ENCODE measurements around the gene AGBL5. TPM values are rescaled to one million over a fixed set of nuclear protein-coding genes. Genes with fewer than 3 reads are reported as not detected.
A peak's percentile ranks its signal among the peaks of the same experiment; 100 is the strongest.

The AGBL5 gene
- total RNA-seq, 2 experiments from 2014 or later = 37.4 to 42.0 TPM

DNA sequence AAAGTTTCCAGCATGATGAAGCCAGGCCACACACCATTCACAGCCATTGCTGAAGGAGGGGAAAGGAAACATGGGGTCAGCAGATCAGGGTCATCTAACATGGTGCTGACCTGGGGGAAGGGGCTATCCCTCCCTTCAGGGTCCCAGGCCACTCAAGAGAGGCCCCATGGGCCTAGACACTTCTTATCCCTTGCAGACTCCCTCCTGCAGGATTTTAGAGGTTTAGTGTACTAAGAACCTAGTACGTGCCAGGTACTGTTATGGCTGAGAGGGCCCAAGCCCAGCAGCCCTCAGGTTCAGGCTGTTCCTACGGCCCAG, 43.9 kb downstream of the AGBL5 start:
- H3K4me1 ChIP-seq (ENCODE audit: insufficient read depth, low read length, poor library complexity, severe bottlenecking) = peaks cover 14% of the 10 kb centered on the region
- no peaks in the 10 kb centered on the region for H3K36me3 ChIP-seq (ENCODE audit: insufficient read depth, low read length)
- H4K20me1 ChIP-seq (ENCODE audit: insufficient read depth, low read length) = no peaks in the 10 kb centered on the region
- no peak for TF ChIP-seq EZH2phosphoT487 (IDR thresholded peaks at IDR 0.05; ENCODE audit: borderline replicate concordance, low read depth, low read length)
- TF ChIP-seq, protein P1, sequence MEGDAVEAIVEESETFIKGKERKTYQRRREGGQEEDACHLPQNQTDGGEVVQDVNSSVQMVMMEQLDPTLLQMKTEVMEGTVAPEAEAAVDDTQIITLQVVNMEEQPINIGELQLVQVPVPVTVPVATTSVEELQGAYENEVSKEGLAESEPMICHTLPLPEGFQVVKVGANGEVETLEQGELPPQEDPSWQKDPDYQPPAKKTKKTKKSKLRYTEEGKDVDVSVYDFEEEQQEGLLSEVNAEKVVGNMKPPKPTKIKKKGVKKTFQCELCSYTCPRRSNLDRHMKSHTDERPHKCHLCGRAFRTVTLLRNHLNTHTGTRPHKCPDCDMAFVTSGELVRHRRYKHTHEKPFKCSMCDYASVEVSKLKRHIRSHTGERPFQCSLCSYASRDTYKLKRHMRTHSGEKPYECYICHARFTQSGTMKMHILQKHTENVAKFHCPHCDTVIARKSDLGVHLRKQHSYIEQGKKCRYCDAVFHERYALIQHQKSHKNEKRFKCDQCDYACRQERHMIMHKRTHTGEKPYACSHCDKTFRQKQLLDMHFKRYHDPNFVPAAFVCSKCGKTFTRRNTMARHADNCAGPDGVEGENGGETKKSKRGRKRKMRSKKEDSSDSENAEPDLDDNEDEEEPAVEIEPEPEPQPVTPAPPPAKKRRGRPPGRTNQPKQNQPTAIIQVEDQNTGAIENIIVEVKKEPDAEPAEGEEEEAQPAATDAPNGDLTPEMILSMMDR (conservative IDR thresholded peaks at IDR 0.05; ENCODE audit: low read length) = no peak
- no peak overlapping the region for H3K4me3 ChIP-seq (ENCODE audit: low read depth, low read length, poor library complexity, severe bottlenecking)
- H3K79me2 ChIP-seq (ENCODE audit: insufficient read depth, low read depth, low read length) = no peaks in the 10 kb centered on the region
- POLR2A ChIA-PET = interaction anchor here (0.6 to 2.0 kb wide), 4 partner anchors 8 to 152 kb away, joined by 3 to 8 read pairs (median 4); partner anchors contain the start of gene KHK
- H2AFZ ChIP-seq (ENCODE audit: low read length) = no peak overlapping the region
- no peak overlapping the region for H3K27ac ChIP-seq (ENCODE audit: low read depth, low read length, poor library complexity, severe bottlenecking)
- intact Hi-C loops (cut with micrococcal nuclease; ENCODE audit: unreplicated experiment) = no loop called here
- H3K9me2 ChIP-seq (ENCODE audit: insufficient read depth, low read length) = no peaks in the 10 kb centered on the region
- no TSS peak for BruUV-seq (replicated peaks)
- CTCF ChIA-PET (ENCODE audit: unreplicated experiment) = interaction anchor here (1.2 to 1.3 kb wide), 2 partner anchors 8 to 38 kb away, joined by 5 read pairs; partner anchors contain the start of gene KHK
- no peak for DNase-seq (ENCODE audit: low spot score)
- H3K9me3 ChIP-seq (ENCODE audit: low read length) = no peaks in the 10 kb centered on the region
- H3K4me2 ChIP-seq (ENCODE audit: low read length) = no peak overlapping the region

DNA sequence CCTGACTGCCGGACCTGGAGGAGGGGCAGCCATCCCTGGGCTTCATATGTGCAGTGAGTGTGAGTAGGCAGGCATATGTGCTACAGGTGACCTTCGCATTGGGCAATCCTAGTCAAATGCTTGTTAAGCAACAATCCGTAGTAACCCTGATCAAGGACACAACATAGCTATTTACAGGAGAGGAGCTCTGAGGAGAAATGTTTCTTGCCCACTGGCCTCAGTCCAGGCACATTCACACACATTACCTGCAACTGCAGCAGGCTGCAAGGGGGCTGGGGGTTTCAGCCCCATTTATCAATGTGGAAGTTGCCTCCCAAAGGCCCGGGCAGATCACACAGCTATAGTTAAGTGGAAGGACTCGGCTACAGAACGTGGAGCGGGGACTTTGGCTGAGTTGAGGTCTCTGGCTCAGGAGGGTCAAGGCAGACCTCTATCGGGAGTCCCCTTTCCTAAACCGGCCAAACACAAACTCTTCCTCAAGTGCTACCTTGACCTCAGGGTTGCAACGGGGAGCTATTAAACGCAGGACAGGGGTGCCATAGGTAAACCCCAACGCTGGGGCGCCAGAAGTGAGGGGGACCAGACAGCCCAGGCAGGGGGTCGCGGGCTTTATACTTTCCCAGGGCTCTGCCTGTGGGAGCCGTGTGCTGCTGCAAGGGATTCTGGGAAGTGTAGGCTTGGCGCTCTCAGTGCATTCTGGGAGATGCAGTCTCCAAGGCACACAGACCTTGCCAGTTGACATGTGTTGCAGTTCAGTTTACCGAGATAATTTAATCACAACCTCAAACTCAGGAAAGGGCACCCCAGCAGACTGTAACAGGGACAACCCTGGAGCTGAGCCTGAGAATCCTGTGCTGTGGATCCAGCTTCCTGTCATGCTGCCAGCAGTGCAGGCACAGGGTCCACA, 44.5 kb downstream of the AGBL5 start:
- ChIA-PET CTCF (ENCODE audit: unreplicated experiment) (interaction anchor here (0.6 to 1.3 kb wide), 4 partner anchors 9 to 45 kb away, joined by 4 to 6 read pairs (median 5); partner anchors contain the start of genes AGBL5 and KHK), POLR2A (interaction anchor here (0.6 to 2.0 kb wide), 8 partner anchors 9 to 152 kb away, joined by 3 to 8 read pairs (median 4); partner anchors contain the start of genes KHK and OST4)
- H3K4me1 ChIP-seq (ENCODE audit: insufficient read depth, low read length, poor library complexity, severe bottlenecking) = peaks cover 14% of the 10 kb centered on the region
- TF ChIP-seq, protein P1 (conservative IDR thresholded peaks at IDR 0.05; ENCODE audit: low read length) = no peak
- TF ChIP-seq EZH2phosphoT487 (IDR thresholded peaks at IDR 0.05; ENCODE audit: borderline replicate concordance, low read depth, low read length) = no peak
- DNase-seq (ENCODE audit: low spot score) = peak; percentile 75
- no peaks in the 10 kb centered on the region for H3K79me2 ChIP-seq (ENCODE audit: insufficient read depth, low read depth, low read length)
- no peaks in the 10 kb centered on the region for H3K9me2 ChIP-seq (ENCODE audit: insufficient read depth, low read length)
- H2AFZ ChIP-seq (ENCODE audit: low read length) = peak overlapping the region; percentile 93
- H3K36me3 ChIP-seq (ENCODE audit: insufficient read depth, low read length) = no peaks in the 10 kb centered on the region
- BruUV-seq (replicated peaks) = no TSS peak
- H4K20me1 ChIP-seq (ENCODE audit: insufficient read depth, low read length) = no peaks in the 10 kb centered on the region
- no peaks in the 10 kb centered on the region for H3K9me3 ChIP-seq (ENCODE audit: low read length)
- peak overlapping the region; percentile 54 for H3K4me3 ChIP-seq (ENCODE audit: low read depth, low read length, poor library complexity, severe bottlenecking)
- H3K27ac ChIP-seq (ENCODE audit: low read depth, low read length, poor library complexity, severe bottlenecking) = no peak overlapping the region
- intact Hi-C loops (cut with micrococcal nuclease; ENCODE audit: unreplicated experiment) = no loop called here
- H3K4me2 ChIP-seq (ENCODE audit: low read length) = peak overlapping the region; percentile 78

Data from OCI-LY7 (cell line).